ENCODE data around the gene TBCE.
A peak's percentile ranks its signal among the peaks of the same experiment; 100 is the strongest.

- TF ChIP-seq, protein P1, sequence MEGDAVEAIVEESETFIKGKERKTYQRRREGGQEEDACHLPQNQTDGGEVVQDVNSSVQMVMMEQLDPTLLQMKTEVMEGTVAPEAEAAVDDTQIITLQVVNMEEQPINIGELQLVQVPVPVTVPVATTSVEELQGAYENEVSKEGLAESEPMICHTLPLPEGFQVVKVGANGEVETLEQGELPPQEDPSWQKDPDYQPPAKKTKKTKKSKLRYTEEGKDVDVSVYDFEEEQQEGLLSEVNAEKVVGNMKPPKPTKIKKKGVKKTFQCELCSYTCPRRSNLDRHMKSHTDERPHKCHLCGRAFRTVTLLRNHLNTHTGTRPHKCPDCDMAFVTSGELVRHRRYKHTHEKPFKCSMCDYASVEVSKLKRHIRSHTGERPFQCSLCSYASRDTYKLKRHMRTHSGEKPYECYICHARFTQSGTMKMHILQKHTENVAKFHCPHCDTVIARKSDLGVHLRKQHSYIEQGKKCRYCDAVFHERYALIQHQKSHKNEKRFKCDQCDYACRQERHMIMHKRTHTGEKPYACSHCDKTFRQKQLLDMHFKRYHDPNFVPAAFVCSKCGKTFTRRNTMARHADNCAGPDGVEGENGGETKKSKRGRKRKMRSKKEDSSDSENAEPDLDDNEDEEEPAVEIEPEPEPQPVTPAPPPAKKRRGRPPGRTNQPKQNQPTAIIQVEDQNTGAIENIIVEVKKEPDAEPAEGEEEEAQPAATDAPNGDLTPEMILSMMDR (IDR thresholded peaks at IDR 0.05 in 2 of 3, conservative IDR thresholded peaks at IDR 0.05 in 1 of 3; ENCODE audit: borderline replicate concordance in 1 of 3, insufficient read depth in 1 of 3, low read depth in 2 of 3, low read length in 2 of 3), result peak; percentile 78 to 87 (median 79); a peak in 5 of 6 replicates
- TF ChIP-seq EZH2 (IDR thresholded peaks at IDR 0.05) (no peak), EZH2phosphoT487 (IDR thresholded peaks at IDR 0.05; ENCODE audit: borderline replicate concordance) (no peak), POLR2A (IDR thresholded peaks at IDR 0.05; ENCODE audit: borderline replicate concordance, extremely low read depth, insufficient read depth, insufficient read length) (no peak), SIN3A (IDR thresholded peaks at IDR 0.05; ENCODE audit: low read depth) (no peak), YY1 (IDR thresholded peaks at IDR 0.05; ENCODE audit: extremely low read depth, insufficient replicate concordance, low read depth, low read length) (no peak), RAD21 (IDR thresholded peaks at IDR 0.05; ENCODE audit: low read depth) (peak; percentile 88), POLR2AphosphoS5 (IDR thresholded peaks at IDR 0.05; ENCODE audit: low read depth, low read length) (no peak), MAX (IDR thresholded peaks at IDR 0.05) (no peak)
- TF ChIP-seq, protein P2, sequence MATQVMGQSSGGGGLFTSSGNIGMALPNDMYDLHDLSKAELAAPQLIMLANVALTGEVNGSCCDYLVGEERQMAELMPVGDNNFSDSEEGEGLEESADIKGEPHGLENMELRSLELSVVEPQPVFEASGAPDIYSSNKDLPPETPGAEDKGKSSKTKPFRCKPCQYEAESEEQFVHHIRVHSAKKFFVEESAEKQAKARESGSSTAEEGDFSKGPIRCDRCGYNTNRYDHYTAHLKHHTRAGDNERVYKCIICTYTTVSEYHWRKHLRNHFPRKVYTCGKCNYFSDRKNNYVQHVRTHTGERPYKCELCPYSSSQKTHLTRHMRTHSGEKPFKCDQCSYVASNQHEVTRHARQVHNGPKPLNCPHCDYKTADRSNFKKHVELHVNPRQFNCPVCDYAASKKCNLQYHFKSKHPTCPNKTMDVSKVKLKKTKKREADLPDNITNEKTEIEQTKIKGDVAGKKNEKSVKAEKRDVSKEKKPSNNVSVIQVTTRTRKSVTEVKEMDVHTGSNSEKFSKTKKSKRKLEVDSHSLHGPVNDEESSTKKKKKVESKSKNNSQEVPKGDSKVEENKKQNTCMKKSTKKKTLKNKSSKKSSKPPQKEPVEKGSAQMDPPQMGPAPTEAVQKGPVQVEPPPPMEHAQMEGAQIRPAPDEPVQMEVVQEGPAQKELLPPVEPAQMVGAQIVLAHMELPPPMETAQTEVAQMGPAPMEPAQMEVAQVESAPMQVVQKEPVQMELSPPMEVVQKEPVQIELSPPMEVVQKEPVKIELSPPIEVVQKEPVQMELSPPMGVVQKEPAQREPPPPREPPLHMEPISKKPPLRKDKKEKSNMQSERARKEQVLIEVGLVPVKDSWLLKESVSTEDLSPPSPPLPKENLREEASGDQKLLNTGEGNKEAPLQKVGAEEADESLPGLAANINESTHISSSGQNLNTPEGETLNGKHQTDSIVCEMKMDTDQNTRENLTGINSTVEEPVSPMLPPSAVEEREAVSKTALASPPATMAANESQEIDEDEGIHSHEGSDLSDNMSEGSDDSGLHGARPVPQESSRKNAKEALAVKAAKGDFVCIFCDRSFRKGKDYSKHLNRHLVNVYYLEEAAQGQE (IDR thresholded peaks at IDR 0.05; ENCODE audit: low read depth), result no peak
Measured at GRCh38 chr1:235417086-235417697, 50.0 kb downstream of the TBCE start.

Measured in HCT116 (cell line).